MCF 10A (cell line): ENCODE data around the gene MTA3. TPM values are rescaled to one million over a fixed set of nuclear protein-coding genes. Genes with fewer than 3 reads are reported as not detected.

Source experiments
- BruUV-seq: library from RNA; stranded (reverse); fragments of 400-500 nt; replicated peaks from 2 replicates; lab custom pipeline; 2021; lab: Mats Ljungman, UMichigan
- CTCF ChIA-PET: fragments of 300-600 bp; sonication (Branson Sonifier 250); formaldehyde crosslinking; extraction: SDS; loops from one replicate; lab custom pipeline; 2021; ENCODE audit warnings: antibody characterized with exemption, inconsistent platforms; lab: Yijun Ruan, JAX
- POLR2A ChIA-PET: fragments of 300-600, 350-650 bp; sonication (Branson Sonifier 250); formaldehyde crosslinking; extraction: SDS; loops from one replicate; lab custom pipeline; 2020; ENCODE audit warnings: antibody characterized with exemption, inconsistent platforms; lab: Yijun Ruan, JAX
- DNase-seq: peaks from one replicate; pipeline ENCODE4 v3.0.0-alpha.2; 2018; ENCODE audit not compliant: unreplicated experiment
- H3K27ac Mint-ChIP-seq: one replicate; pipeline ENCODE4 v1.8.0; 2022; ENCODE audit warnings: mild to moderate bottlenecking, low read depth, mixed read lengths; ENCODE audit not compliant: unreplicated experiment
- H3K27me3 Mint-ChIP-seq: one replicate; pipeline ENCODE4 v1.8.0; 2022; ENCODE audit warnings: mixed read lengths; ENCODE audit not compliant: insufficient read depth, unreplicated experiment
- H3K36me3 Mint-ChIP-seq: one replicate; pipeline ENCODE4 v1.8.0; 2022; ENCODE audit warnings: mild to moderate bottlenecking, moderate library complexity, mixed read lengths; ENCODE audit not compliant: insufficient read depth, unreplicated experiment
- H3K4me1 Mint-ChIP-seq: one replicate; pipeline ENCODE4 v1.8.0; 2022; ENCODE audit warnings: mixed read lengths; ENCODE audit not compliant: insufficient read depth, unreplicated experiment
- H3K4me3 Mint-ChIP-seq: one replicate; pipeline ENCODE4 v1.8.0; 2022; ENCODE audit warnings: mild to moderate bottlenecking, moderate library complexity, mixed read lengths; ENCODE audit not compliant: unreplicated experiment
- H3K9me3 Mint-ChIP-seq: one replicate; pipeline ENCODE4 v1.8.0; 2022; ENCODE audit warnings: mixed read lengths; ENCODE audit not compliant: unreplicated experiment
- intact Hi-C: fragments of 100-400 bp; cut with micrococcal nuclease; formaldehyde crosslinking; loops from 2 replicates; pipeline ENCODE4 v1.14.1; 2022
- total RNA-seq: library from RNA; stranded (reverse); gene quantifications from 2 replicates; pipeline ENCODE4 v1.2.3, GENCODE V29; 2022
- TF ChIP-seq, protein P1 (sequence below): fragments of 200-600 bp; IDR thresholded peaks from one replicate; pipeline ENCODE4 v1.8.0; 2022; ENCODE audit warnings: antibody characterized with exemption, mild to moderate bottlenecking; ENCODE audit not compliant: unreplicated experiment

The MTA3 gene
- total RNA-seq, 1 experiment from 2014 or later: 41.4 TPM

- Mint-ChIP-seq H3K4me3 (no peak overlapping the region), H3K27me3 (no peaks in the 10 kb centered on the region), H3K36me3 (no peaks in the 10 kb centered on the region), H3K4me1 (peaks cover 6% of the 10 kb centered on the region), H3K9me3 (no peaks in the 10 kb centered on the region), H3K27ac (no peak overlapping the region)
- TF ChIP-seq, protein P1, sequence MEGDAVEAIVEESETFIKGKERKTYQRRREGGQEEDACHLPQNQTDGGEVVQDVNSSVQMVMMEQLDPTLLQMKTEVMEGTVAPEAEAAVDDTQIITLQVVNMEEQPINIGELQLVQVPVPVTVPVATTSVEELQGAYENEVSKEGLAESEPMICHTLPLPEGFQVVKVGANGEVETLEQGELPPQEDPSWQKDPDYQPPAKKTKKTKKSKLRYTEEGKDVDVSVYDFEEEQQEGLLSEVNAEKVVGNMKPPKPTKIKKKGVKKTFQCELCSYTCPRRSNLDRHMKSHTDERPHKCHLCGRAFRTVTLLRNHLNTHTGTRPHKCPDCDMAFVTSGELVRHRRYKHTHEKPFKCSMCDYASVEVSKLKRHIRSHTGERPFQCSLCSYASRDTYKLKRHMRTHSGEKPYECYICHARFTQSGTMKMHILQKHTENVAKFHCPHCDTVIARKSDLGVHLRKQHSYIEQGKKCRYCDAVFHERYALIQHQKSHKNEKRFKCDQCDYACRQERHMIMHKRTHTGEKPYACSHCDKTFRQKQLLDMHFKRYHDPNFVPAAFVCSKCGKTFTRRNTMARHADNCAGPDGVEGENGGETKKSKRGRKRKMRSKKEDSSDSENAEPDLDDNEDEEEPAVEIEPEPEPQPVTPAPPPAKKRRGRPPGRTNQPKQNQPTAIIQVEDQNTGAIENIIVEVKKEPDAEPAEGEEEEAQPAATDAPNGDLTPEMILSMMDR: no peak
- intact Hi-C loops: no loop called here
- ChIA-PET CTCF (interaction anchor here (0.5 kb wide), 1 partner anchor 645 kb away, joined by 3 read pairs; no protein-coding TSS in a partner anchor), POLR2A (no interaction called here)
- BruUV-seq: no TSS peak
- no peak for DNase-seq
Measured at GRCh38 chr2:42765686-42766085, 197.3 kb downstream of the MTA3 start.

DNA sequence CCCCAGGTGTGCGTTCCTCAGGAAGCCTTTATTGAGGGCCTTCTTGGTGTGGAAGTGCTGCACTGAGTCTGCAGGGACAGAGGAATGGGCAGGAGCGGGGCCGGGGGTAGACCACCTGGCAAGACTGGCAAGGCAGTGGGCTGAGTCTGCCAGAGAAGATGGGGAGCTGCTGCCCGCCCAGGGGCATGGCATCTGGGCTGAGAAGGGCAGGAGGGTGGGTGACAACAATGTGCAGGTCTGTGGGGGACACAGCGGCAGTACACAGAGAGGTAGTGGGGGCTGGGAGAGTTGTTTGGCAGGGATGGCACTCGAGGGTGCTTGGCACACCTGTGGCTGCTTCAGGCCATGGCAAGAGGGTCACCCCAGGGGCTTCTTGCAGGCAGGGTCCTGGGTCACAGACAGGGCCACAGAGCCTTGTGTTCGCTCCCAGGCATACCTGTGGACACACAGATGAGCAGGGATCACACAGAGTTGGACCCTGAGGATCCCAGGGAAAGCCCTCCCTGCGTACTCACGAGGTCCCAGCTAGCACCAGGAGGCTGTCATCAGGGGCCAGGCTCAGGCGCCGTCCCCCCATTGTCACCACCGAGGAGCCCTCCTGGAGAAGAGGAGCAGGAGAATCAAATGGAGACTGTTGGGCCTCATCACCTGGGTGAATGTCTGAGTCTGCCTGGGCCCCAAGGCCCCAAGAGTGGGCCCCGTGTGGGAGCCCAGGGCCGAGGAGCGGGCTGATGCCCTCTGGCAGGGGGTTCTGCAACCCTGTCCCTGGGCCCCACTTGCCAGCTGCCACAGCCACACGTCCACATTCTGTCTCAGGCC is 198.9 kb downstream of the MTA3 start:
- intact Hi-C loops: no loop called here
- H3K27me3 Mint-ChIP-seq: no peaks in the 10 kb centered on the region
- H3K27ac Mint-ChIP-seq: no peak overlapping the region
- ChIA-PET POLR2A (no interaction called here), CTCF (no interaction called here)
- DNase-seq: no peak
- no peaks in the 10 kb centered on the region for H3K36me3 Mint-ChIP-seq
- BruUV-seq: no TSS peak
- TF ChIP-seq, protein P1: no peak
- no peak overlapping the region for H3K4me3 Mint-ChIP-seq
- H3K4me1 Mint-ChIP-seq: no peaks in the 10 kb centered on the region
- no peaks in the 10 kb centered on the region for H3K9me3 Mint-ChIP-seq

DNA sequence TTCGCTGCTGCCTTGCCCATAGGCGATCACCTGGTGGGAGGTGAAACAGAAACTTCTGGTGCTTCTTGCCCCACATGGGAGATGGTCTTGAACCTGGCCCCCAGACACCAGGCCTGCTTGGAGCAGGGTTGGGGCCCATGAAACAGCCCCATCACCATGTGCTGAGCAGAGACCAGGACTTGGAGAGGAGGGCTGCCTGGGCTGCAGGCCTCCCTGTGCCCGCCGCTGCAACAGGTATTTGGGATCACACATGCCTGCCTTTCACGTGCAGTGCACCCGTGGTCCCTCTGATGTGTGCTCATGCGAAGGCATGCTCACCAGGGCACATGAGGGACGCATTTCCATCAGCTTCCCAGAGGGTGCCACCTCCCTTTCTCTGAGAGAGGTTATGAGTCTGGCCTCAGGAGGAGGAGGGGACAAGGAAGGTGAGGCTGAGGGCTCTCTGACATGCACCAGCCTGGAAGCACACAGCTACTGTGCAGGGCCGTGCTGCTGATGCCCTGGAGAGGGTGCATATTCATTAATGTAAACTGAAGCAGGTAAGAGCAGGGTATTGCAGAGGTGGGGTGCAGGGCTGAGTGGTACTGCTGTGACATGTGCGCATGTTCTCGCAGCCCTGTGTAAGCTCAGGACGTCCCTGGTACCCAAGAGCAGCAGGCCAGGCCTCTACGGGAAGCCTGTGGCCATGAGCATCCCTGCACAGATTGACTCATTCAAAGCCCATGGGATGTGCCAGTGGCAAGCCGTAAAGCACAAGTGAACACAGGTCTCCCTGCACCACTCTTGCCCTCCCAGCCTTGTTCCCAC is 199.7 kb downstream of the MTA3 start:
- TF ChIP-seq, protein P1: no peak
- Mint-ChIP-seq H3K4me3 (no peak overlapping the region), H3K27ac (no peak overlapping the region), H3K4me1 (no peaks in the 10 kb centered on the region), H3K36me3 (no peaks in the 10 kb centered on the region), H3K27me3 (no peaks in the 10 kb centered on the region), H3K9me3 (no peaks in the 10 kb centered on the region)
- no peak for DNase-seq
- intact Hi-C loops: no loop called here
- no TSS peak for BruUV-seq
- ChIA-PET CTCF (no interaction called here), POLR2A (no interaction called here)

- Mint-ChIP-seq H3K4me3 (no peak overlapping the region), H3K4me1 (no peaks in the 10 kb centered on the region), H3K27me3 (no peaks in the 10 kb centered on the region), H3K36me3 (no peaks in the 10 kb centered on the region), H3K9me3 (no peaks in the 10 kb centered on the region), H3K27ac (no peak overlapping the region)
- CTCF ChIA-PET: no interaction called here
- intact Hi-C loops: no loop called here
- TF ChIP-seq, protein P1: no peak
- DNase-seq: no peak
- BruUV-seq: no TSS peak
- POLR2A ChIA-PET: interaction anchor here (0.6 kb wide), 1 partner anchor 34 kb away, joined by 3 read pairs; no protein-coding TSS in a partner anchor
Measured at GRCh38 chr2:42768706-42769256, 200.3 kb downstream of the MTA3 start.
